ENCODE measurements around the gene CBLB.

CBLB gene

GRCh38 chr3:105800320-105800719, 68.5 kb downstream of the CBLB start:
- H3K4me1 ChIP-seq (ENCODE audit: control insufficient read depth in 1 of 2, insufficient read depth in 2 of 2, low read length in 2 of 2): peaks cover 4 to 5% of the 10 kb centered on the region in 2 donors

GRCh38 chr3:105799286-105799685, 69.5 kb downstream of the CBLB start:
- Histone ChIP-seq H3K27me3 (ENCODE audit: low read depth, low read length) (no peaks in the 10 kb centered on the region), H3K4me1 (ENCODE audit: control insufficient read depth in 1 of 2, insufficient read depth in 2 of 2, low read length in 2 of 2) (peaks cover 4 to 5% of the 10 kb centered on the region in 2 donors), H3K9me3 (ENCODE audit: control insufficient read depth in 1 of 2, low read length in 2 of 2) (no peaks in the 10 kb centered on the region), H3K27ac (ENCODE audit: low read length) (no peak overlapping the region), H3K36me3 (ENCODE audit: control insufficient read depth in 1 of 2, insufficient read depth in 2 of 2, low read length in 2 of 2) (no peaks in the 10 kb centered on the region), H3K4me3 (ENCODE audit: low read depth in 1 of 2, low read length in 2 of 2) (no peak overlapping the region)

More at GRCh38 chr3:105800320-105800719, 68.5 kb downstream of the CBLB start:
- Histone ChIP-seq H3K27me3 (ENCODE audit: low read depth, low read length) (no peaks in the 10 kb centered on the region), H3K9me3 (ENCODE audit: control insufficient read depth in 1 of 2, low read length in 2 of 2) (no peaks in the 10 kb centered on the region), H3K36me3 (ENCODE audit: control insufficient read depth in 1 of 2, insufficient read depth in 2 of 2, low read length in 2 of 2) (no peaks in the 10 kb centered on the region), H3K4me3 (ENCODE audit: low read depth in 1 of 2, low read length in 2 of 2) (no peak overlapping the region), H3K27ac (ENCODE audit: low read length) (no peak overlapping the region)

- no peaks in the 10 kb centered on the region for H3K27me3 ChIP-seq (ENCODE audit: low read depth, low read length)
- no peaks in the 10 kb centered on the region for H3K36me3 ChIP-seq (ENCODE audit: control insufficient read depth in 1 of 2, insufficient read depth in 2 of 2, low read length in 2 of 2)
- H3K4me3 ChIP-seq (ENCODE audit: low read depth in 1 of 2, low read length in 2 of 2): no peak overlapping the region
- no peak overlapping the region for H3K27ac ChIP-seq (ENCODE audit: low read length)
- H3K4me1 ChIP-seq (ENCODE audit: control insufficient read depth in 1 of 2, insufficient read depth in 2 of 2, low read length in 2 of 2): peaks cover 5 to 8% of the 10 kb centered on the region in 2 donors
- H3K9me3 ChIP-seq (ENCODE audit: control insufficient read depth in 1 of 2, low read length in 2 of 2): no peaks in the 10 kb centered on the region
Observed at GRCh38 chr3:105798381-105798934, 70.4 kb downstream of the CBLB start.

GRCh38 chr3:105793040-105793439, 75.8 kb downstream of the CBLB start:
- Histone ChIP-seq H3K9me3 (ENCODE audit: control insufficient read depth in 1 of 2, low read length in 2 of 2) (no peaks in the 10 kb centered on the region), H3K4me3 (ENCODE audit: low read depth in 1 of 2, low read length in 2 of 2) (no peak overlapping the region), H3K27ac (ENCODE audit: low read length) (peak overlapping the region; percentile 54), H3K27me3 (ENCODE audit: low read depth, low read length) (no peaks in the 10 kb centered on the region), H3K4me1 (ENCODE audit: control insufficient read depth in 1 of 2, insufficient read depth in 2 of 2, low read length in 2 of 2) (peaks cover 12 to 17% of the 10 kb centered on the region in 2 donors), H3K36me3 (ENCODE audit: control insufficient read depth in 1 of 2, insufficient read depth in 2 of 2, low read length in 2 of 2) (peaks cover 0 to 12% of the 10 kb centered on the region in 2 donors)

GRCh38 chr3:105791919-105792786, 76.7 kb downstream of the CBLB start:
- Histone ChIP-seq H3K27ac (ENCODE audit: low read length) (peak overlapping the region; percentile 54), H3K4me1 (ENCODE audit: control insufficient read depth in 1 of 2, insufficient read depth in 2 of 2, low read length in 2 of 2) (peaks cover 12 to 17% of the 10 kb centered on the region in 2 donors), H3K4me3 (ENCODE audit: low read depth in 1 of 2, low read length in 2 of 2) (no peak overlapping the region), H3K9me3 (ENCODE audit: control insufficient read depth in 1 of 2, low read length in 2 of 2) (no peaks in the 10 kb centered on the region), H3K27me3 (ENCODE audit: low read depth, low read length) (no peaks in the 10 kb centered on the region), H3K36me3 (ENCODE audit: control insufficient read depth in 1 of 2, insufficient read depth in 2 of 2, low read length in 2 of 2) (peaks cover 0 to 12% of the 10 kb centered on the region in 2 donors)

GRCh38 chr3:105791131-105791530, 77.7 kb downstream of the CBLB start:
- no peaks in the 10 kb centered on the region for H3K27me3 ChIP-seq (ENCODE audit: low read depth, low read length)
- peak overlapping the region; percentile 49 for H3K27ac ChIP-seq (ENCODE audit: low read length)
- peaks cover 12 to 19% of the 10 kb centered on the region in 2 donors for H3K4me1 ChIP-seq (ENCODE audit: control insufficient read depth in 1 of 2, insufficient read depth in 2 of 2, low read length in 2 of 2)
- H3K4me3 ChIP-seq (ENCODE audit: low read depth in 1 of 2, low read length in 2 of 2): no peak overlapping the region
- H3K9me3 ChIP-seq (ENCODE audit: control insufficient read depth in 1 of 2, low read length in 2 of 2): no peaks in the 10 kb centered on the region
- H3K36me3 ChIP-seq (ENCODE audit: control insufficient read depth in 1 of 2, insufficient read depth in 2 of 2, low read length in 2 of 2): peaks cover 0 to 12% of the 10 kb centered on the region in 2 donors

GRCh38 chr3:105790534-105790933, 78.3 kb downstream of the CBLB start:
- Histone ChIP-seq H3K27ac (ENCODE audit: low read length) (peak overlapping the region; percentile 49), H3K27me3 (ENCODE audit: low read depth, low read length) (no peaks in the 10 kb centered on the region), H3K4me3 (ENCODE audit: low read depth in 1 of 2, low read length in 2 of 2) (no peak overlapping the region), H3K9me3 (ENCODE audit: control insufficient read depth in 1 of 2, low read length in 2 of 2) (no peaks in the 10 kb centered on the region), H3K36me3 (ENCODE audit: control insufficient read depth in 1 of 2, insufficient read depth in 2 of 2, low read length in 2 of 2) (peaks cover 0 to 12% of the 10 kb centered on the region in 2 donors), H3K4me1 (ENCODE audit: control insufficient read depth in 1 of 2, insufficient read depth in 2 of 2, low read length in 2 of 2) (peaks cover 12 to 24% of the 10 kb centered on the region in 2 donors)

- no peaks in the 10 kb centered on the region for H3K9me3 ChIP-seq (ENCODE audit: control insufficient read depth in 1 of 2, low read length in 2 of 2)
- peaks cover 0 to 12% of the 10 kb centered on the region in 2 donors for H3K36me3 ChIP-seq (ENCODE audit: control insufficient read depth in 1 of 2, insufficient read depth in 2 of 2, low read length in 2 of 2)
- H3K27ac ChIP-seq (ENCODE audit: low read length): no peak overlapping the region
- H3K27me3 ChIP-seq (ENCODE audit: low read depth, low read length): no peaks in the 10 kb centered on the region
- peaks cover 9 to 25% of the 10 kb centered on the region in 2 donors for H3K4me1 ChIP-seq (ENCODE audit: control insufficient read depth in 1 of 2, insufficient read depth in 2 of 2, low read length in 2 of 2)
- no peak overlapping the region for H3K4me3 ChIP-seq (ENCODE audit: low read depth in 1 of 2, low read length in 2 of 2)
Observed at GRCh38 chr3:105788593-105788992, 80.2 kb downstream of the CBLB start.

GRCh38 chr3:105787453-105787852, 81.4 kb downstream of the CBLB start:
- H3K36me3 ChIP-seq (ENCODE audit: control insufficient read depth in 1 of 2, insufficient read depth in 2 of 2, low read length in 2 of 2): peaks cover 0 to 12% of the 10 kb centered on the region in 2 donors
- H3K9me3 ChIP-seq (ENCODE audit: control insufficient read depth in 1 of 2, low read length in 2 of 2): no peaks in the 10 kb centered on the region
- no peak overlapping the region for H3K4me3 ChIP-seq (ENCODE audit: low read depth in 1 of 2, low read length in 2 of 2)
- H3K27me3 ChIP-seq (ENCODE audit: low read depth, low read length): no peaks in the 10 kb centered on the region
- no peak overlapping the region for H3K27ac ChIP-seq (ENCODE audit: low read length)
- H3K4me1 ChIP-seq (ENCODE audit: control insufficient read depth in 1 of 2, insufficient read depth in 2 of 2, low read length in 2 of 2): peaks cover 0 to 22% of the 10 kb centered on the region in 2 donors

- H3K36me3 ChIP-seq (ENCODE audit: control insufficient read depth in 1 of 2, insufficient read depth in 2 of 2, low read length in 2 of 2): peaks cover 0 to 11% of the 10 kb centered on the region in 2 donors
- H3K27me3 ChIP-seq (ENCODE audit: low read depth, low read length): no peaks in the 10 kb centered on the region
- H3K4me3 ChIP-seq (ENCODE audit: low read depth in 1 of 2, low read length in 2 of 2): no peak overlapping the region
- no peaks in the 10 kb centered on the region for H3K9me3 ChIP-seq (ENCODE audit: control insufficient read depth in 1 of 2, low read length in 2 of 2)
- peaks cover 0 to 20% of the 10 kb centered on the region in 2 donors for H3K4me1 ChIP-seq (ENCODE audit: control insufficient read depth in 1 of 2, insufficient read depth in 2 of 2, low read length in 2 of 2)
- H3K27ac ChIP-seq (ENCODE audit: low read length): no peak overlapping the region
Observed at GRCh38 chr3:105786990-105787389, 81.8 kb downstream of the CBLB start.

- Histone ChIP-seq H3K4me1 (ENCODE audit: control insufficient read depth in 1 of 2, insufficient read depth in 2 of 2, low read length in 2 of 2) (peaks cover 0 to 18% of the 10 kb centered on the region in 2 donors), H3K27ac (ENCODE audit: low read length) (no peak overlapping the region), H3K36me3 (ENCODE audit: control insufficient read depth in 1 of 2, insufficient read depth in 2 of 2, low read length in 2 of 2) (peaks cover 0 to 3% of the 10 kb centered on the region in 2 donors), H3K9me3 (ENCODE audit: control insufficient read depth in 1 of 2, low read length in 2 of 2) (no peaks in the 10 kb centered on the region), H3K4me3 (ENCODE audit: low read depth in 1 of 2, low read length in 2 of 2) (no peak overlapping the region), H3K27me3 (ENCODE audit: low read depth, low read length) (no peaks in the 10 kb centered on the region)
Observed at GRCh38 chr3:105786241-105786640, 82.6 kb downstream of the CBLB start.

Measured in muscle layer of duodenum (tissue), 2 donors.